Gastroesophageal sphincter (tissue), 3 donors: ENCODE measurements around the gene EFNB3.

Source experiments
- CTCF ChIP-seq, 4 experiments: fragments of 200-600 bp in 2 of 4; fragments of 450-650 bp in 2 of 4; sonication (generic) in 1 of 4; IDR thresholded peaks; one replicate each; pipeline ENCODE4 v1.5.1; 2017 to 2019; ENCODE audit warnings: antibody characterized with exemption in 4 of 4, mild to moderate bottlenecking in 2 of 4, moderate library complexity in 2 of 4
- EP300 ChIP-seq: sonication (generic); formaldehyde crosslinking; IDR thresholded peaks from one replicate; pipeline ENCODE4 v1.6.1; 2017; ENCODE audit warnings: antibody characterized with exemption, mild to moderate bottlenecking

- no peak for TF ChIP-seq CTCF (IDR thresholded peaks at IDR 0.05)
- no peak for TF ChIP-seq EP300
Observed at GRCh38 chr17:7702776-7703175, 2.2 kb upstream of the EFNB3 start.
